Endothelial cell (in vitro differentiated cells): Measurements from ENCODE around the gene SLC6A12. TPM values are rescaled to one million over a fixed set of nuclear protein-coding genes. Genes with fewer than 3 reads are reported as not detected.

ENCODE experiments used
- DNase-seq: peaks from one replicate; pipeline ENCODE4 v3.0.0; 2021; ENCODE audit warnings: low spot score
- H3K27ac Mint-ChIP-seq: one replicate; pipeline ENCODE4 v1.8.0; 2021; ENCODE audit warnings: mixed read lengths, inconsistent platforms; ENCODE audit not compliant: unreplicated experiment
- H3K27me3 Mint-ChIP-seq: one replicate; pipeline ENCODE4 v1.8.0; 2021; ENCODE audit warnings: mild to moderate bottlenecking, moderate library complexity, mixed read lengths, inconsistent platforms; ENCODE audit not compliant: unreplicated experiment
- H3K36me3 Mint-ChIP-seq: one replicate; pipeline ENCODE4 v1.8.0; 2021; ENCODE audit warnings: mild to moderate bottlenecking, low read depth, mixed read lengths, inconsistent platforms; ENCODE audit not compliant: unreplicated experiment
- H3K4me1 Mint-ChIP-seq: one replicate; pipeline ENCODE4 v1.8.0; 2021; ENCODE audit warnings: mild to moderate bottlenecking, mixed read lengths, inconsistent platforms; ENCODE audit not compliant: unreplicated experiment
- H3K4me3 Mint-ChIP-seq: one replicate; pipeline ENCODE4 v1.8.0; 2021; ENCODE audit warnings: mild to moderate bottlenecking, mixed read lengths, inconsistent platforms; ENCODE audit not compliant: unreplicated experiment
- H3K9me3 Mint-ChIP-seq: one replicate; pipeline ENCODE4 v1.8.0; 2021; ENCODE audit warnings: mixed read lengths, inconsistent platforms; ENCODE audit not compliant: unreplicated experiment
- total RNA-seq: library from RNA; stranded (reverse); fragmentation: NEBNext Ultra II Directional; extraction: Animal tissue kit (Norgen Biotek cat#: 25700); gene quantifications from one replicate; pipeline ENCODE4 v1.2.1, GENCODE V29; 2021; ENCODE audit not compliant: unreplicated experiment
- TF ChIP-seq, protein P1 (sequence below): fragments of 200-600 bp; sonication (generic); IDR thresholded peaks from one replicate; pipeline ENCODE4 v1.5.0; 2021; ENCODE audit warnings: antibody characterized with exemption; ENCODE audit not compliant: unreplicated experiment

SLC6A12 gene
- total RNA-seq, 1 donor from 2014 or later, result 0.26 TPM

DNA sequence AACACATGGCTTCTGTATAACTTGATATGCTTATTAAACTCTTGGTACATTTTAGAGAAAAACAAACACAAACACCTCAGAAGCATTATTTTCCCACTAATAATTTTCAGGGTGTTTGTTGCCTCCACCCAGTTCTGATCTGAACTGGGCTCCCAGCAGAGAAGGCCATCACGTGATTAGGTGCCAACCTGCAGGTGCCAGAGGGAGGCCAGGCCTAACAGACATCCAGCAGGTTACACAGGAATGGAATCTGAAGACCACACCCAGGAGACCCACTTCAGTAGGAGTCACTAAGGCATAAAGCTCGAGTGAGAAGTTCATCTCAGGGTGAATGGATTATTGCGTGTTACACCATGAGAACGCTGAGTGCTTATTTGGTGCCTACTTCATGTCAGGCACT, 8.9 kb downstream of the SLC6A12 start:
- no peaks in the 10 kb centered on the region for H3K9me3 Mint-ChIP-seq
- peaks cover 7% of the 10 kb centered on the region for H3K36me3 Mint-ChIP-seq
- TF ChIP-seq, protein P1, sequence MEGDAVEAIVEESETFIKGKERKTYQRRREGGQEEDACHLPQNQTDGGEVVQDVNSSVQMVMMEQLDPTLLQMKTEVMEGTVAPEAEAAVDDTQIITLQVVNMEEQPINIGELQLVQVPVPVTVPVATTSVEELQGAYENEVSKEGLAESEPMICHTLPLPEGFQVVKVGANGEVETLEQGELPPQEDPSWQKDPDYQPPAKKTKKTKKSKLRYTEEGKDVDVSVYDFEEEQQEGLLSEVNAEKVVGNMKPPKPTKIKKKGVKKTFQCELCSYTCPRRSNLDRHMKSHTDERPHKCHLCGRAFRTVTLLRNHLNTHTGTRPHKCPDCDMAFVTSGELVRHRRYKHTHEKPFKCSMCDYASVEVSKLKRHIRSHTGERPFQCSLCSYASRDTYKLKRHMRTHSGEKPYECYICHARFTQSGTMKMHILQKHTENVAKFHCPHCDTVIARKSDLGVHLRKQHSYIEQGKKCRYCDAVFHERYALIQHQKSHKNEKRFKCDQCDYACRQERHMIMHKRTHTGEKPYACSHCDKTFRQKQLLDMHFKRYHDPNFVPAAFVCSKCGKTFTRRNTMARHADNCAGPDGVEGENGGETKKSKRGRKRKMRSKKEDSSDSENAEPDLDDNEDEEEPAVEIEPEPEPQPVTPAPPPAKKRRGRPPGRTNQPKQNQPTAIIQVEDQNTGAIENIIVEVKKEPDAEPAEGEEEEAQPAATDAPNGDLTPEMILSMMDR, result no peak
- H3K4me3 Mint-ChIP-seq, result no peak overlapping the region
- DNase-seq, result no peak
- H3K4me1 Mint-ChIP-seq, result no peaks in the 10 kb centered on the region
- H3K27ac Mint-ChIP-seq, result no peak overlapping the region
- H3K27me3 Mint-ChIP-seq, result peaks cover 24% of the 10 kb centered on the region

DNA sequence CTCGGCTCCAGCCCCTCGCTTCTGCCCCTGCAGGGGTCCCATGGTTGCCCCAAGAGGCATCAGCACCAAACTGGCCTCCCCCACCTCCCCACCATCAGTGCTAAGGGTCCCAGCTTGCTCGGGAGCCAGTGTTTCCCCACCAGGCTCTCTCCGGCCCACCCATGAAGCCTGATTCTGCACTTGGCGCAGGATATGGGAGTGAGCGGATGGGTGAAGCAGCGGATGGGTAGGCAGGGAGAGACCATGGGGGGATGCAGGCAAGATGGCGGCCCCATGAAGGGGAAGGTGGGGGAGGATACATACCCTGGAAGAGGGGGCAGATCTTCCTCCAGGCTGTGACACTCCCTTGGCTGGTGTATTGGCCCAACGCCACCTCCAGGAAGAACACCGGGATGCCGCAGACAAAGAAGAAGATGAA, 9.7 kb downstream of the SLC6A12 start:
- H3K36me3 Mint-ChIP-seq, result peaks cover 7% of the 10 kb centered on the region
- no peak overlapping the region for H3K27ac Mint-ChIP-seq
- H3K4me1 Mint-ChIP-seq, result no peaks in the 10 kb centered on the region
- H3K4me3 Mint-ChIP-seq, result no peak overlapping the region
- H3K27me3 Mint-ChIP-seq, result peaks cover 24% of the 10 kb centered on the region
- no peak for DNase-seq
- no peaks in the 10 kb centered on the region for H3K9me3 Mint-ChIP-seq
- TF ChIP-seq, protein P1, result no peak

DNA sequence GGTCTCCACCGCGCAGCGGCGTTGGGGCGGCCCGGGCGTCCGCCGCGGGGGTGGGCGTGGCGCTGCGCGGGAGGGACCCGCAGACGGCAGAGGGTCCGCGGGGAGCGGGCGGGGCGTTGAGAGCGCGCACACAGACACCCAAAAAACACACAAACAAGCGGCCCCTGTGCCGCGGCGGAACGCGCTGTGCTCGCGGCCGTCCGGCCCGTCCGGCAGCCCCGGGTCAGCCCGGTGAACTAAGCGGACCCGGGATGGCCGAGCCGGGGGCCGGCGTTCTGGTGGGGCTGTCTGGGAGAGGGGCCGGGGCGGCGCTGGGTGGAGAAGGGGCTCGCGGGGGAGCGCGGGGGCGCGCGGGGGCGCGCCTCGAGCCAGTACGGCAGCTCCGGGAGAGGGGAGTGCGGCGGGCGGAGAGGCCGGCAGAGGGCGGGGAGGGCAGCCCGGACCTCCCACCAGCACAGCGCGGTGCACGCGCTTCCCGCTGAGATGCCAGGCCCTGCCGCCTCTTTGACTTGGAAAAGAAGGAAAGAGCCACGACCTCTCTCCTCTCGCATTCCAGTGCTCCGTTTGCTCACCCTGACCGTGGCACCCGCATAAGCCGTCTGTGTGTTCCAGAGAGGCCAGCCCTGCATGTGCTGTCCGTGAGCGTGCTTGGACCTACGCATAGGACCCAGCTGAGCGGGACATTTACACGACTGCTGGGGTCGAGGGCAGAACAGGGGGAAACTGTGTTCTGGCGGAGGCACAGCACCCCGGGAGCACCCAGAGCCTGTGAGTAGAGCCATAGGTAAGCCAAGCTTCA, 10.3 kb downstream of the SLC6A12 start:
- TF ChIP-seq, protein P1, result no peak
- DNase-seq, result peak; percentile 63
- H3K4me1 Mint-ChIP-seq, result no peaks in the 10 kb centered on the region
- no peaks in the 10 kb centered on the region for H3K9me3 Mint-ChIP-seq
- peaks cover 7% of the 10 kb centered on the region for H3K36me3 Mint-ChIP-seq
- H3K27ac Mint-ChIP-seq, result no peak overlapping the region
- H3K27me3 Mint-ChIP-seq, result peaks cover 19% of the 10 kb centered on the region
- H3K4me3 Mint-ChIP-seq, result peak overlapping the region; percentile 42

DNA sequence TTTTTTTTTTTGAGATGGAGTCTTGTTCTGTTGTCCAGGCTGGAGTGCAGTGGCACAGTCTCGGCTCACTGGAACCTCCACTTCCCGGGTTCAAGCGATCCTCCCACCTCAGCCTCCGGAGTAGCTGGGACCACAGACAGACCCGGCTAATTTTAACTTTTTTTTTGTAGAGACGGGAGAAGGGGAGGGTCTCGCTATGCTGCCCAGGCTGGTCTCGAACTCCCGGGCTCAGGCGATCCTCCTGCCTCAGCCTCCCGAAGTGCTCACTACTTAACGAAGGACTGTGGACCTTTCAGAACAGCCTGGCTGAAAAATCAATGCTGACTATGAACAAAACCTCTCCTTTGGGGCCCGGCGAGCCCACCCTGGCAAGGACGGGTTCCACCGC, 10.9 kb downstream of the SLC6A12 start:
- no peak overlapping the region for H3K27ac Mint-ChIP-seq
- TF ChIP-seq, protein P1, result no peak
- no peaks in the 10 kb centered on the region for H3K9me3 Mint-ChIP-seq
- DNase-seq, result no peak
- H3K4me1 Mint-ChIP-seq, result no peaks in the 10 kb centered on the region
- H3K36me3 Mint-ChIP-seq, result peaks cover 7% of the 10 kb centered on the region
- H3K4me3 Mint-ChIP-seq, result no peak overlapping the region
- peaks cover 19% of the 10 kb centered on the region for H3K27me3 Mint-ChIP-seq

DNA sequence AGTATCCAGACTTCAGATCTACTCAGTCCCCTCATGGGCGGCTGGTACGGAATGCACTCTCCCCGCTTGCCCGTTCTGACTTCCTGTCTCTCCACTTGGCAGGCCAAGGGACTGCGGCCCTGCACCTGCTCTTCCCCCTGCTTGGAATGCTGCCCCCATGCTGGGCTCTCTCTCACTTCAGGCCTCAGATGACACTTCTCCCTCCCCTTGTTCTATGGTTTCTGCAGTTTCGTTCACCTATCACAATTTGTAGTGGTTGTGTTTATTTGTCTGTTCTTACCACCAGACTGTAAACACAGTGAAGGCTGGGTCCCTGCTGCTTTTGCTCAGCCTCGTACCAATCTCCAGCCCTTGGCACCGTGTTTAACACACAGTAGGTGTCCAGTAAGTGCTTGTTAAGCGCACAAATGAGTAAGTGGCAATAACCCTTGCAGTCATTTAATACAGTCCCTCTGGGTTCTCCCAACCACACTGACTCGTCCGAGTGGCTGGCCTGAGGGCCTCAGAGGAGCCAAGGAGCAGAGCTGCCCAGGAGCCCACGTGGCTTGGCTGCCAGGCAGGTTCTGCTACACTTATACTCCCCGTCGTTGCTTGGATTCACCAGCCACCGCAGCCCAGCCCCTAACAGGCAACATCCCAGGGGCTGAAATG, 11.8 kb downstream of the SLC6A12 start:
- no peak for DNase-seq
- peak overlapping the region; percentile 78 for H3K4me3 Mint-ChIP-seq
- TF ChIP-seq, protein P1, result no peak
- H3K4me1 Mint-ChIP-seq, result no peaks in the 10 kb centered on the region
- H3K9me3 Mint-ChIP-seq, result no peaks in the 10 kb centered on the region
- peaks cover 19% of the 10 kb centered on the region for H3K27me3 Mint-ChIP-seq
- H3K36me3 Mint-ChIP-seq, result peaks cover 7% of the 10 kb centered on the region
- H3K27ac Mint-ChIP-seq, result no peak overlapping the region
